ENCODE measurements around the gene COL13A1.

Gene COL13A1

GRCh38 chr10:69869291-69869961, 67.7 kb downstream of the COL13A1 start:
- no peak for DNase-seq

- no peak for DNase-seq
These were observed 68.9 kb downstream of the COL13A1 start for GRCh38 chr10:69870591-69870990.

DNA sequence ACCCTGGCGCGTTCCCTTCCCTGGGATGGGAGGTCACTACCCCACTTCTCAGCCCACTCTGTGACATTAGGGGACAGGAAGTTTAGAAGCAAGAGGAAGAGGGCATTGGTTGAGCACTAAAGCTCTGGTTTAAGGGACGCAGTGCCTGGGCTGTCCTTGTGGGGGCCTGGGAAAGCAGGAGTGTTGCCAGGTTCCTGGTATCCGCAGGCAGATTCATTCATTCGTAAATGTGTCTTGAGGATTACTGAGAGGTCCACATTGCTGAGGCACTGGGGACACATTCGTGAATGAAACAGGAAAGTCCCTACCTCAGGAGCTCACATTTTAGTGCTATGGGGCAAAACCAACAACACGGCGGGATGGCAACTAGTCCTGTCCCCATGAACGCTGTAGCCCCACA, 69.4 kb downstream of the COL13A1 start:
- no peak for DNase-seq

- DNase-seq: no peak
These were observed 70.6 kb downstream of the COL13A1 start for GRCh38 chr10:69872323-69872722.

DNA sequence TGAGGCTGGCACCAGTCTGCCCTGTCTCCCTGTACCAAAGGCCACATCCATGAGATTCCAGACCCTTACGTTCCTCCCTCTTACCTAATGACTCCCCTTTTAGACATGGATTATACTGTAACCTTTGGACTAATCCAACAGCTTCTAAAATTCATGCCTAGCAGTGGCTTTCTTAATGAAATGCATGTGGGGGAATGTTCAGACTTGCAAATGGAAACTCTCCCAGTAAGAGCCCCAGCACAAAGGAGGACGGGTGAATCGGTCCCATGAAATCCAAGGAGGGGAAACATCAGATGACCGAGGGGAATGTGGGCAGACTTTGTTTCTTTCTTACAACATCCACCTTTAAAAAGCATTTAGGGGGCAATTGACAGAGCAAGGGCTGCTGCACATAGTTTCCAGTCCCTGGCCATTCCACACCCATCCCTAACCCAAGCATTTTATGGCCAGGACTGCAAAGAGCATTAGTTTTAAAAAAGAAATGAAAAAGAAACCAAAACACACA, 71.5 kb downstream of the COL13A1 start:
- no peak for DNase-seq

DNA sequence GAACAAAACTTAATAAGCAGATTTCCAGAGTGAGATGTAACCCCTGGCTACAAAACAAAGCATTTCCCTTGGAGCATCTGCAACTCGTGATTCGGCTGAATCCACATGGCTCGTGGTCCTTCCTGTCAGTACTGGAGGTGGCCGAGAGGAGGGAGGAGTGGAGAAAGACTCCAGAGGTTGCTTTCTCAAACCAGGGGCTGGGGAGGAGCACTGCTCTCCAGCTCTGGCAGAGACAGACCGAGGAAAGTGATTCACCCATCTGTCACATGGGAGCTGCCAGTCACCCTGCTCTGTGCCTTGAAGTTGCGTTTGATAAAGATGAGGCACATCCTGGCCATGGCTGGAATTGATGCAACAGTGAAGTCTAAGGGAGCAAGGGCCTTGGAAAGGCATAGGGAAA, 72.7 kb downstream of the COL13A1 start:
- no peak for DNase-seq

DNA sequence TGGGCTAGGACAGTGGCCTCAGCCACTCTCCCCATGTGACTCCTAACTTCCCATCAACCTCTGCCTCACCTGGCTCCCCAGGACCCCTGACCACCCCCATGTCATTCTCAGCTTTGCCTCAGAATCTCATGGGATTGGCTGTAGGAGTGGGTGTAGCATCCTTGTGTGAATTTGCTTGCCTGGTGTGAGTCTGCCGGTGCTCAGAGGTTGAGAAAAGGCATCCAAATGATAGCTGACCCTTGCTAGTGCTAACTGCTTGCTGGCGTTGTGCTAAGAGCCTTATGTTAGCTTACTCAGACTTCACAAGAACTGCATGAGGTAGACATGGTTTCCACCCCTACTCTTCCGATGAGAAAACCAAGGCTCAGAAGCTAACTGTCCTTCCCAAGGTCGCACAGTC, 74.2 kb downstream of the COL13A1 start:
- no peak for DNase-seq

DNA sequence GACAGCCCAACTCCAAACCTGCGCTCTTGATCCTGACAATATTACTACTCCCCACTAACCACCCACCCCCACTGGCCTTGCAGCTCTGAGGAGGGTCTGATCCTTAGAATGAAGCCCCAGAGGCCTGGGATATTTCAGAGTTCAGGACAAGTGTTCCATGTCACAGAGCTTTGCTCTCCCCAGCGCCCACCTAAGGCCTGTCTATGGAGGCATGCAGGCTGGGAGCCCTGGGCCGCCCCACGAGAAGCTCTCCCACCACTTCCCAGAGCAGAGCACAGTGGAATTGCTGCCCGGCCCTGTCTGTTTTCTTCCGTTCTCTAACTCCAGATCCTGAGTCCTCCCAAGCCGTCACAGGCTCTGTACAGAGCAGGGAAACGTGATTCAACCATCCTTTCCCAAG, 74.6 kb downstream of the COL13A1 start:
- DNase-seq: no peak

DNA sequence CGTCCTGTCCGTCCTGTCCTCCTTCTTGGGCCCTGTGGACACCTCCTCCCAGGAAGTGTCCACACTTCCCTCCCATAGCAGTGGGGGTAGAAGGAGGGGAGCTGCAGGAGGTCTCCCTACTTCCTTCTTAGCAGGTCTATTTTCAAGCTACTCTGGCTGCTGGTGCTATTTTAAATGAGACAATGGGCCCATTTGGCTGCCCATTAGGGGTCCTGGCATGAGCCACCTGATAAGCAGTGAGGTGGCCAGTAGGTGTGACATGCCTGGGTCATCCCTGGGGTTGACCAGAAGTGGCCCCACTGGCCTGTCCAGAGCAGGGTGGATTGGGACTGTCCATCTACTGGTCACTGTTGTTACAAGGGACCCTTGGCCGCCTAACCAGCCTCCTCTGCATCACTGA, 75.2 kb downstream of the COL13A1 start:
- DNase-seq: no peak

GRCh38 chr10:69878038-69878437, 76.3 kb downstream of the COL13A1 start:
- DNase-seq: no peak

DNA sequence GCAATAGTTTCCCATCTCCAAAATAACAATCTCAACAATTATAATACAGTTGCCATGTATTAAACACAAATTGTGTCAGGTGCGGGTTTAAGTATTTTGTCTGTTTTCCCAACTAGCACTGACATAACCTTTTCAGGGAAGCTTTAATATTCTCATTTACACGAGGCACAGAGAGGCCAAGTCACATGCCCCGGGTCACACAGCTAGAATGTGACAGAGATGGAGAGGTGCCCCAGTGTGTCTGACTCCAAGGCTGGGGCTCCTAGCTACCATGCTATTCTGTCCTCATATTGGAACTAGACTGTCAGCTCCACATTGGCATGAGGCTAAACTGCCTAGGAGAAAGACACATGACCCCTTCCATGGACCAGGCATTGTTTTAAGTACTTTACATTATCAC, 77.2 kb downstream of the COL13A1 start:
- no peak for DNase-seq

- DNase-seq: no peak
These were observed 78.0 kb downstream of the COL13A1 start for GRCh38 chr10:69879634-69880257.

DNA sequence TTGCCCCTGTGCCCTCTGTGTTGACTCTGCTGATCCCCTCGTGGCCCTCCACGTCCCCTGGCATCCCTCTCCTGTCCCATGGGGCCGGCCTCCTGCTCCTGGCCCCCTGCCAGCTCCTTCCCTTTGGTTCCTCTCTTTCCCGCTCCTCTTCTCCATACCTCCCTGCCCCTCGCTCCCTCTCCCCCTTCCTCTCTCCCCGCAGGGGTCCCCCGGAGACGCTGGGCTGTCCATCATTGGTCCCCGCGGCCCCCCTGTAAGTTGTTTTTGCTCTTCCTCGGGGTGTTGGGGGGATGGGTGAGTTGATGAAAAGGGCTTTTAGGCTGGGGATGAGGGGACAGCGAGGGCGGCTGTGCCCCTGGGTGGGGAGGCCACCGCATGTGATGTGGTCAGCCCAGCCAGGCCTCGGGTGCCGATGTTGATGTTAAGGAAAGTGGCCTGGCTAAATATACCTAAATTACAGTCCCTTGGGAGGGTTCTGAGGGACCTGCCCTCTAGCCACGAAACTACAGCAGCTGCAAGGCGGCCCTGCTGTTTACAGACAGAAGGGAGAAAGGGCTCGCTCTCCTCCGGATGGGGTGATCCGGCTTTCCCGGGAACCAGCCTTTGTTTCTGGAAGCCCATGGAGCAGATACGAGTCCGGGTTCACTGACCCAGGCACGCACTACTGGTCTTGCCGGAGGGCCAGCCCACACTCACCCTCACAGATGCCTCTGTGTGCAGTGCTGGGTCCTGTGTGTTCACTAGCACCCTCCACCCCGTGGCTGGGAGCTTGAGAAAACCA, 78.8 kb downstream of the COL13A1 start:
- DNase-seq: no peak

DNA sequence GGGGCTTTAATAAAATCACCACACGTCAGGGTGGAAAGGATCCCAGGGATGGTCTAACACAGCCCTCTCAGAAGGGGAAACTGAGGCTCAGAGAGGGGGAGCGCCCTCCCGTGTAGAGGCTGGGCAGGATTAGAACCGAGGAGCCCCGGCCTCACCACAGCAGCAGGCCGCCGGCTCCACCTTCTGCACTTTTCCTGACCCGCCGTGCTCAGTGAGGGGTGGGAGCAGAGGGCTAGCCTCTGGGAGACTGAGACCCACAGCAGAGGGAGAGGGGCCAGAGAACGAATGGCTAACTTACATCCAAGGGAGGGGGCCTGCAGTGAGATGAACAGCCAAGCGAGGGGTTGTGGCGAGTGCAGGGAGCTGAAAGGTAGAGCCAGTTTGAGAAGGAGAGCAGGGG, 79.5 kb downstream of the COL13A1 start:
- DNase-seq: no peak

GRCh38 chr10:69883310-69884023, 81.8 kb downstream of the COL13A1 start:
- DNase-seq: no peak

- no peak for DNase-seq
These were observed 82.3 kb downstream of the COL13A1 start for GRCh38 chr10:69884024-69884367.

GRCh38 chr10:69884686-69885085, 83.0 kb downstream of the COL13A1 start:
- no peak for DNase-seq

GRCh38 chr10:69885379-69886013, 83.8 kb downstream of the COL13A1 start:
- DNase-seq: no peak

- no peak for DNase-seq
These were observed 87.3 kb downstream of the COL13A1 start for GRCh38 chr10:69888882-69889584.

- no peak for DNase-seq
These were observed 88.5 kb downstream of the COL13A1 start for GRCh38 chr10:69890065-69890847.

DNA sequence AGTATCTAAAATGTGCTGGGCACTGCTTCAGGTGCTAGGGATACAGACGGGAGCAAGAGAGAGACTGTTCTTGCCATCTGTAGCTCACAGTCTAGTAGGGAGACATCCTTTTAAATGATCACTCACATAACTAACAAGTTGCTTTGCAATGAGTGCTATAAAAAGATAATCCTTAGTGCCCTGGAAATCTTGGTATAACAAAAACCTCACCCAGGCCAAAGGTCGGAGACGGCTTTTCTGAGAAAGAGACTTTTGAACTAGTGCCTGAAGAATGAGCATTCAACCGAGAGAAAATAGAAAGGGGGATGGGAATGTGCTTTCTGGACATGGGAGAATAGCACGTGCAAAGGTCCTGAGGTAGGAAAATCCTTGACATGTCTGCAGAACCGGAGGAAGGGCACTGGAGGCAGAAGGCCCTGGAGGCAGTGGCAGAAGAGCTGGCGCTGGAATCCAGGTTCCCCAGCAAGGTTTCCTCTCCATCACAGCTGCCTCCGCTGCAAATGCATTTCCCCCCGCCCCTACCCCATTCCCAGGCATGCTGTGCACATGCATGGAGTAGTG, 89.4 kb downstream of the COL13A1 start:
- no peak for DNase-seq
